H1 (cell line): ENCODE data around the gene B3GNT2. TPM values are rescaled to one million over a fixed set of nuclear protein-coding genes. Genes with fewer than 3 reads are reported as not detected.
A peak's percentile ranks its signal among the peaks of the same experiment; 100 is the strongest.

Source experiments
- CTCF ChIA-PET: fragments of 300-600 bp; sonication (Branson Sonifier 250); formaldehyde crosslinking; loops from one replicate; lab custom pipeline; 2021; ENCODE audit not compliant: partially characterized antibody; lab: Charles Lee
- POLR2A ChIA-PET: fragments of 300-600 bp; sonication (Branson Sonifier 250); formaldehyde crosslinking; loops from one replicate; lab custom pipeline; 2021; ENCODE audit warnings: inconsistent platforms; ENCODE audit not compliant: partially characterized antibody; lab: Charles Lee
- DNase-seq, 2 experiments: peaks; one replicate each; pipeline versions ENCODE4 v3.0.0 to v3.0.0-alpha.2; 2010 to 2022; ENCODE audit warnings: low spot score in 2 of 2, low read depth in 1 of 2, mixed read lengths in 1 of 2
- FAIRE-seq: peaks from 2 replicates; lab custom pipeline; 2011; peaks lifted over from hg19 to GRCh38; lab: Jason Lieb, UNC
- H2AFZ ChIP-seq: 2 replicates; pipeline ENCODE4 v1.8.1; 2012; ENCODE audit warnings: low read length, inconsistent platforms
- H2AK5ac ChIP-seq: 2 replicates; pipeline ENCODE4 v1.6.1; 2013; ENCODE audit warnings: low read depth, low read length
- H2BK120ac ChIP-seq: replicated peaks from 2 replicates; pipeline ENCODE3; 2013; ENCODE audit warnings: low read depth, low read length, inconsistent platforms
- H2BK12ac ChIP-seq: 2 replicates; pipeline ENCODE4 v1.6.1; 2013; ENCODE audit warnings: low read depth, low read length
- H2BK15ac ChIP-seq: 2 replicates; pipeline ENCODE4 v1.6.1; 2013; ENCODE audit warnings: low read length
- H2BK20ac ChIP-seq: 2 replicates; pipeline ENCODE4 v1.6.1; 2013; ENCODE audit warnings: low read length
- H2BK5ac ChIP-seq: 2 replicates; pipeline ENCODE4 v1.6.1; 2013; ENCODE audit warnings: low read depth, low read length
- H3K14ac ChIP-seq: 2 replicates; pipeline ENCODE4 v1.6.1; 2013; ENCODE audit warnings: inconsistent platforms; ENCODE audit not compliant: insufficient read length
- H3K18ac ChIP-seq: 2 replicates; pipeline ENCODE4 v1.6.1; 2013; ENCODE audit warnings: low read length; ENCODE audit errors: extremely low read depth
- H3K23ac ChIP-seq: 2 replicates; pipeline ENCODE4 v1.6.1; 2013; ENCODE audit warnings: inconsistent platforms; ENCODE audit not compliant: insufficient read length
- H3K23me2 ChIP-seq: 2 replicates; pipeline ENCODE4 v1.6.1; 2013; ENCODE audit warnings: low read depth, low read length
- H3K27ac ChIP-seq: 2 replicates; pipeline ENCODE4 v1.6.1; 2011; ENCODE audit warnings: low read depth, low read length, inconsistent platforms
- H3K27me3 ChIP-seq, 4 experiments: replicated peaks in 1 of 4; 1 replicate in 1 of 4; 2 replicates in 3 of 4; pipeline versions ENCODE4 v1.6.1 to v1.8.1; 2011 to 2013; ENCODE audit warnings: low read length in 3 of 4, mild to moderate bottlenecking in 3 of 4, inconsistent platforms in 2 of 4, mixed read lengths in 2 of 4, moderate library complexity in 1 of 4; ENCODE audit not compliant: control insufficient read depth in 3 of 4, insufficient read depth in 3 of 4; ENCODE audit errors: extremely low read depth in 1 of 4
- H3K36me3 ChIP-seq, 4 experiments: 2 replicates each; pipeline versions ENCODE4 v1.6.1 to v1.8.1; 2011 to 2013; ENCODE audit warnings: mild to moderate bottlenecking in 4 of 4, low read length in 3 of 4, moderate library complexity in 2 of 4, control low read depth in 1 of 4, inconsistent platforms in 1 of 4; ENCODE audit not compliant: insufficient read depth in 4 of 4, control insufficient read depth in 2 of 4
- H3K4ac ChIP-seq: replicated peaks from 2 replicates; pipeline ENCODE3; 2013; ENCODE audit warnings: low read length, low read depth, mixed read lengths, inconsistent platforms; ENCODE audit not compliant: insufficient read length
- H3K4me1 ChIP-seq, 4 experiments: replicated peaks in 1 of 4; 1 replicate in 1 of 4; 2 replicates in 3 of 4; pipeline versions ENCODE4 v1.6.1 to v1.8.1; 2011 to 2013; ENCODE audit warnings: low read length in 3 of 4, inconsistent platforms in 2 of 4, mixed read lengths in 1 of 4; ENCODE audit not compliant: insufficient read depth in 4 of 4, control insufficient read depth in 3 of 4
- H3K4me2 ChIP-seq, 2 experiments: 2 replicates each; pipeline versions ENCODE4 v1.6.1 to v1.8.1; 2011 to 2013; ENCODE audit warnings: low read depth in 2 of 2, low read length in 2 of 2, control low read depth in 1 of 2, inconsistent platforms in 1 of 2, mild to moderate bottlenecking in 1 of 2; ENCODE audit not compliant: insufficient read depth in 1 of 2
- H3K4me3 ChIP-seq, 4 experiments: fragments of 200-600, 300-600 bp in 1 of 4; sonication (generic), shearing (Covaris generic), sonication (Bioruptor Twin) in 1 of 4; 2 replicates each; pipeline versions ENCODE4 v1.5.1 to v1.8.1; 2011 to 2016; ENCODE audit warnings: low read length in 4 of 4, low read depth in 3 of 4, control low read depth in 2 of 4, inconsistent platforms in 2 of 4, mild to moderate bottlenecking in 2 of 4, mixed read lengths in 1 of 4, moderate library complexity in 1 of 4; ENCODE audit not compliant: insufficient read depth in 2 of 4; ENCODE audit errors: extremely low read depth in 1 of 4
- H3K56ac ChIP-seq: replicated peaks from 2 replicates; pipeline ENCODE3; 2013; ENCODE audit warnings: low read depth, mild to moderate bottlenecking, mixed read lengths, low read length, inconsistent platforms; ENCODE audit not compliant: insufficient read length
- H3K79me1 ChIP-seq: 2 replicates; pipeline ENCODE4 v1.6.1; 2013; ENCODE audit warnings: low read depth, low read length, control low read depth
- H3K79me2 ChIP-seq, 2 experiments: 2 replicates each; pipeline versions ENCODE4 v1.6.1 to v1.8.1; 2012 to 2013; ENCODE audit warnings: low read length in 2 of 2, mild to moderate bottlenecking in 2 of 2, inconsistent platforms in 1 of 2; ENCODE audit not compliant: insufficient read depth in 2 of 2, control insufficient read depth in 1 of 2
- H3K9ac ChIP-seq, 4 experiments: replicated peaks in 1 of 4; 1 replicate in 1 of 4; 2 replicates in 3 of 4; pipeline versions ENCODE4 v1.6.1 to v1.8.1; 2011 to 2013; ENCODE audit warnings: low read depth in 3 of 4, low read length in 3 of 4, control low read depth in 2 of 4, mild to moderate bottlenecking in 2 of 4, moderate library complexity in 2 of 4, inconsistent platforms in 1 of 4; ENCODE audit errors: extremely low read depth in 1 of 4
- H3K9me3 ChIP-seq, 2 experiments: 2 replicates each; pipeline versions ENCODE4 v1.6.1 to v1.8.1; 2012 to 2013; ENCODE audit warnings: mild to moderate bottlenecking in 2 of 2, moderate library complexity in 2 of 2, control low read depth in 1 of 2, inconsistent platforms in 1 of 2, low read depth in 1 of 2, low read length in 1 of 2, mixed read lengths in 1 of 2; ENCODE audit not compliant: insufficient read depth in 2 of 2
- H4K20me1 ChIP-seq, 2 experiments: replicated peaks in 1 of 2; 2 replicates each; pipeline versions ENCODE3 to v1.8.1; 2011 to 2013; ENCODE audit warnings: inconsistent platforms in 2 of 2, low read length in 2 of 2, mild to moderate bottlenecking in 1 of 2; ENCODE audit not compliant: insufficient read depth in 2 of 2, control insufficient read depth in 1 of 2
- H4K5ac ChIP-seq: 2 replicates; pipeline ENCODE4 v1.6.1; 2013; ENCODE audit warnings: low read length, low read depth, mixed read lengths, inconsistent platforms; ENCODE audit not compliant: insufficient read length
- H4K8ac ChIP-seq: 2 replicates; pipeline ENCODE4 v1.8.0; 2013; ENCODE audit warnings: mild to moderate bottlenecking, moderate library complexity, low read length, inconsistent platforms; ENCODE audit not compliant: insufficient read depth; ENCODE audit errors: extremely low read depth
- H4K91ac ChIP-seq: replicated peaks from 2 replicates; pipeline ENCODE3; 2013; ENCODE audit warnings: low read length, mixed read lengths, inconsistent platforms; ENCODE audit not compliant: insufficient read length
- ATF3 ChIP-seq: IDR thresholded peaks from 2 replicates; pipeline ENCODE4 v1.6.1; 2011; ENCODE audit warnings: low read depth, mild to moderate bottlenecking, low read length; ENCODE audit not compliant: insufficient read depth
- BCL11A ChIP-seq, 2 experiments: IDR thresholded peaks; one replicate each; pipeline ENCODE4 v1.6.1; 2011; ENCODE audit warnings: low read depth in 2 of 2, low read length in 2 of 2, mild to moderate bottlenecking in 2 of 2
- EZH2 ChIP-seq: fragments of 200-600 bp; sonication (generic); IDR thresholded peaks from 2 replicates; pipeline ENCODE4 v1.7.1; 2012; ENCODE audit warnings: low read depth, mild to moderate bottlenecking, moderate library complexity, low read length, inconsistent platforms; ENCODE audit not compliant: severe bottlenecking
- GABPA ChIP-seq: IDR thresholded peaks from 2 replicates; pipeline ENCODE4 v1.6.1; 2011; ENCODE audit warnings: mild to moderate bottlenecking, low read length, moderate library complexity, borderline replicate concordance; ENCODE audit not compliant: insufficient read depth
- MAFK ChIP-seq: IDR thresholded peaks from 2 replicates; pipeline ENCODE4 v1.6.1; 2012; ENCODE audit warnings: low read depth, mild to moderate bottlenecking, improper control_type of control experiment, low read length
- POLR2AphosphoS5 ChIP-seq: IDR thresholded peaks from 2 replicates; pipeline ENCODE4 v1.6.1; 2011; ENCODE audit warnings: low read depth, low read length
- RAD21 ChIP-seq, 2 experiments: IDR thresholded peaks in 1 of 2; conservative IDR thresholded peaks in 1 of 2; 2 replicates each; pipeline ENCODE4 v1.6.1; 2011; ENCODE audit warnings: low read depth in 2 of 2, low read length in 2 of 2, improper control_type of control experiment in 1 of 2, inconsistent platforms in 1 of 2, mild to moderate bottlenecking in 1 of 2, moderate library complexity in 1 of 2
- WGBS, 2 experiments: shearing (Covaris generic) in 1 of 2; methylation state at CpG; one replicate each; pipeline versions ENCODE4 v1.1.6 to v1.1.7; 2013 to 2015; ENCODE audit warnings: low lambda C conversion rate in 2 of 2, mixed read lengths in 2 of 2, inconsistent platforms in 1 of 2, low coverage in 1 of 2, missing lambda C conversion rate in 1 of 2; ENCODE audit not compliant: insufficient replicate concordance in 2 of 2, insufficient coverage in 1 of 2, insufficient read length in 1 of 2; ENCODE audit errors: extremely low coverage in 1 of 2, missing lambda C conversion rate in 1 of 2; 5-methylcytosine and 5-hydroxymethylcytosine counted together
- polyA plus RNA-seq, 7 experiments: library from polyadenylated mRNA; depleted of rRNA in 3 of 7; stranded (reverse) in 5 of 7; unstranded in 2 of 7; fragments of >200 nt in 5 of 7; fragments of 200-250 nt in 2 of 7; gene quantifications; 1 replicate in 5 of 7; 2 replicates in 1 of 7; 4 replicates in 1 of 7; pipeline versions ENCODE4 v1.2.1 to v1.2.3, GENCODE V29; 2011 to 2013; ENCODE audit warnings: missing spikeins in 2 of 7, mixed read lengths in 2 of 7
- total RNA-seq: library from RNA; stranded (reverse); fragmentation: NEBNext Ultra II Directional; extraction: Animal tissue kit (Norgen Biotek cat#: 25700); gene quantifications from 2 replicates; pipeline ENCODE4 v1.2.1, GENCODE V29; 2021

The B3GNT2 gene
- total and polyA plus RNA-seq, 2 of the 8 experiments (the other 6 are each of a cell fraction or from before 2014, with no cell fraction given), result 20.1 to 40.8 TPM

DNA sequence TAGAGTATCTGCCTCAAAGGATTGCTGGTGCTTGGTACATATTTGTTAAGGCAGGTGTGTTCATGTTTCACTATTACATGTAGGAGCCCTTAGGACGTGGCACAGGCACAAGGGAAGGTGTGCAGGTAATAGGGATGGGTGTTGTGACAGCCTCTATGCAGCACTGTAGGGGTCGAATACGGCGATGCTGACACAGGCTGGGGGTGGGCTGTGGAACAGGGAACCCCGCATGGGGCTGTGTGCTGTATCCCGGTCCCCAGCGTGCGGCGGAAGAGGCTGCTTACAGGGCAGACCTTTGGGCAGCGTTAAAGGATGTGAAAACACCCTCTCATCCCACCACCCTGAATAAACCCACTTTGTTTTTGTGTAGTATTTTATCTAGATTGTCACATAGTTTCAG, 21.5 kb downstream of the B3GNT2 start:
- Histone ChIP-seq H3K9ac (no peak overlapping the region; a peak in 1 of 7 replicates), H3K4ac (no peak overlapping the region), H2AK5ac (no peak overlapping the region; the same call in 1 of the 2 replicates), H3K79me1 (peaks cover 19% of the 10 kb centered on the region), H4K8ac (peak overlapping the region; percentile 37; the same call in 1 of the 2 replicates), H4K20me1 (peaks cover 18 to 19% of the 10 kb centered on the region in 2 experiments), H3K9me3 (no peaks in the 10 kb centered on the region; a peak in 1 of 4 replicates), H3K23ac (no peak overlapping the region), H2AFZ (no peak overlapping the region), H4K5ac (no peak overlapping the region), H2BK15ac (no peak overlapping the region), H3K36me3 (peaks cover 0 to 10% (median 0%) of the 10 kb centered on the region in 4 experiments; a peak in 3 of 8 replicates), H3K4me1 (peaks cover 3 to 12% (median 5%) of the 10 kb centered on the region in 4 experiments; a peak in 6 of 7 replicates), H3K23me2 (no peaks in the 10 kb centered on the region), H2BK5ac (no peak overlapping the region; the same call in 1 of the 2 replicates), H2BK20ac (no peak overlapping the region), H3K14ac (no peak overlapping the region), H2BK120ac (no peak overlapping the region), H3K4me2 (no peak overlapping the region), H4K91ac (no peak overlapping the region), H3K56ac (no peak overlapping the region), H3K27me3 (no peaks in the 10 kb centered on the region), H2BK12ac (no peak overlapping the region), H3K4me3 (no peak overlapping the region), H3K18ac (no peak overlapping the region), H3K27ac (no peak overlapping the region), H3K79me2 (peaks cover 60 to 100% of the 10 kb centered on the region in 2 experiments)
- ChIA-PET CTCF (interaction anchor here (0.6 to 2.7 kb wide), 3 partner anchors 14 to 260 kb away, joined by 3 to 9 read pairs (median 3); no protein-coding TSS in a partner anchor), POLR2A (no interaction called here)
- FAIRE-seq (no peak), DNase-seq (no peak)
- WGBS, 2 experiments, result 92% methylated on average over 10 of the region's 10 CpGs; no CpG with 5 or more reads in 1 of the 2 experiments
- no peak for TF ChIP-seq BCL11A (IDR thresholded peaks at IDR 0.05; ENCODE audit: low read depth in 2 of 2, low read length in 2 of 2)
- TF ChIP-seq EZH2, result no peak
- no peak for TF ChIP-seq RAD21 (IDR thresholded peaks at IDR 0.05 in 1 of 2, conservative IDR thresholded peaks at IDR 0.05 in 1 of 2; ENCODE audit: low read depth in 2 of 2, low read length in 2 of 2)
- TF ChIP-seq GABPA, result no peak
- no peak for TF ChIP-seq ATF3
- TF ChIP-seq POLR2AphosphoS5, result no peak
- no peak for TF ChIP-seq MAFK
